Stimulated activated CD8-positive, alpha-beta memory T cell treated with anti-CD3 and anti-CD28 coated beads, Interleukin-4, amount 100 ng/mL, for 48 hours (primary cell): ENCODE data around the gene IL1A.

Experiments used
- DNase-seq: peaks from one replicate; pipeline ENCODE4 v3.0.0-alpha.2; 2020

Gene IL1A

GRCh38 chr2:112791019-112791418 is 6.7 kb upstream of the IL1A start:
- no peak for DNase-seq

DNA sequence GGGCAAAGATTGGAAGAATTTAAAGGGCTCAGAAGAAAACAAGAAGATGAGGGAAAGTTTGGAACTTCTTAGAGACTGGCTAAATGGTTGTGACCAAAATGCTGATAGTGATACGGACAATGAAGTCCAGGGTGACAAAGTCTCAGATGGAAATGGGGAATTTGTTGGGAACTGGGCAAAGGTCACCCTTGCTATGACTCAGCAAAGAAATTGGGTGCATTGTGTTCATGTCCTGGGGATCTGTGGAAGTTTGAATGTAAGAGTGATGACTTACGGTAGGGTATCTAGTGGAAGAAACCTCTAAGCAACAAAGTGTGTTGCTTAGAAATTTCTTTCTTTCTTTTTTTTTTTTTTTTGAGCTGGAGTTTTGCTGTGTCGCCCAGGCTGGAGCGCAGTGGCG is 6.0 kb upstream of the IL1A start:
- DNase-seq: no peak

DNA sequence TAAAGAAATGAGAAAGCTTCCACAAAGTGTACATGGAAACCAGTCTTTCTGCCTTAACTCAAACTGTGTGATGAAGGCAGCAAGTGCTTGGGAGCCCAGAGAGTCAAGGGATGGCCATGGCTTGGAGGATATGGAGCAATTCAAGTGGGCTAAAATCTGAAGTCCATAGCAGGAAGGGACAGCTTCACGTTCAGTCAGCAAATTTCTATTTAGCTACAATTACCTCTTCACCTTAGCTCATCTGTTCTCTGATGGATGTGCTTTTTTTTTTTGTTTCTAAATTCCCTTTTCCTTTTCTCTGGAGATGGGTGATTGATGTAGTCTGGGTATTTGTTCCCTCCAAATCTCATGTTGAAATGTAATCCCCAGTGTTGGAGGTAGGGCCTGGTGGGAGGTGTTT is 4.9 kb upstream of the IL1A start:
- DNase-seq: no peak

DNA sequence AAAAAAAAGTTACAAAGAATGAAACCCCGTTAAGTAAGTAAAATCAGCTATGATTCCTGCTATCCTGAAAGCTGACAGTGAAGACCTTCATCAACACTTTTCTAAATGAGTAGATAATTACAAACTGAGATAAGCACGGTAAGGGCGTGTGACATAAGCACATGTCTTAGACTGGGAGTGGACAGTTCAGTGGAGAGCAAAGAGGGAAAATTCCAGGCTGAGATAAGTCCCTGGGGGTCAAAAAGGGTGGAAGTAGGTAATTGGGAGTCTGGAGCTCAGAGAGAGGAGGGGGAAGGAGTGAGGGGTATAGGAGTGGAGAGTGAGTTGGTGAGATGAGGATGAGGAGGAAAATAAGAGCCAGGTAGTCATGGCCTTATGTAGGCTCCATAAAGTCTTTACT is 4.4 kb upstream of the IL1A start:
- no peak for DNase-seq

GRCh38 chr2:112787729-112788393 is 3.6 kb upstream of the IL1A start:
- DNase-seq: no peak

DNA sequence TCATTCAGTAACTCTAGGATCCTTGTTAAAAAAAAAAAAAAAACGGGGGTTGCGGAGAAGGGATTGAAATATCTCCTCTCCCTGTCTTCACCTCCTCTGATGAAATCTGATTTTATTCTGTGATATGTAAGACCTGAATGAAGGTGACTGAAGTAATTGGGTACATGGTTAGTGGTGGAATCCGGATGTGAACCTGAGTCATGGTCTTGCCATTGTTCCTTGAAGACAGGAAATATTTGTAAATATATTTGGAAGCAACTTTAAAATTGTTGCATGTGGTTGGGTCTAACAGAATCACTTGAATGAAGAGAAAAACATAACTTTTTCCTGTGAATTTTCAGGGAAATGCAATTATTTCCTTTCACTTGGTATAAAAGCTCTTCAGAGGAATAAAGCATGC is 3.0 kb upstream of the IL1A start:
- no peak for DNase-seq

GRCh38 chr2:112783187-112783714 is 1.0 kb downstream of the IL1A start:
- DNase-seq: no peak

GRCh38 chr2:112782234-112782799 is 2.0 kb downstream of the IL1A start:
- DNase-seq: no peak

DNA sequence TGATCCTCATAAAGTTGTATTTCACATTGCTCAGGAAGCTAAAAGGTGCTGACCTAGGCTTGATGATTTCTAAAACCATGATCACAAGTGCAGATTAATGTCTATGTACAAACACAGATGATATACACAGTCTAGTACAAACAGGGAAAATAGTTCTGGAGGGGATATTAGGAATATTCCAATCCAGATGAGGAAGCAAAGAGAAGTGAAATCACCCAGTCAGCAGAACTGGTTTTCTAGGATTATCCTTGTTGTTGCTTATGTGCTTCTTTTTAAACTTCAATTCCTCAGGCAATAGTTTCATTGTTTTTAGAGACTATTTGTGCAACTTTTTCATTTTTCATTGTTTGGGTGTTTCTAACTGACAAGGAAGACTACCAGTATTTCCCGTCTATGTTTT is 4.7 kb downstream of the IL1A start:
- no peak for DNase-seq

- no peak for DNase-seq
Measured at GRCh38 chr2:112777036-112777435, 7.3 kb downstream of the IL1A start.

- no peak for DNase-seq
Measured at GRCh38 chr2:112776113-112776512, 8.2 kb downstream of the IL1A start.

DNA sequence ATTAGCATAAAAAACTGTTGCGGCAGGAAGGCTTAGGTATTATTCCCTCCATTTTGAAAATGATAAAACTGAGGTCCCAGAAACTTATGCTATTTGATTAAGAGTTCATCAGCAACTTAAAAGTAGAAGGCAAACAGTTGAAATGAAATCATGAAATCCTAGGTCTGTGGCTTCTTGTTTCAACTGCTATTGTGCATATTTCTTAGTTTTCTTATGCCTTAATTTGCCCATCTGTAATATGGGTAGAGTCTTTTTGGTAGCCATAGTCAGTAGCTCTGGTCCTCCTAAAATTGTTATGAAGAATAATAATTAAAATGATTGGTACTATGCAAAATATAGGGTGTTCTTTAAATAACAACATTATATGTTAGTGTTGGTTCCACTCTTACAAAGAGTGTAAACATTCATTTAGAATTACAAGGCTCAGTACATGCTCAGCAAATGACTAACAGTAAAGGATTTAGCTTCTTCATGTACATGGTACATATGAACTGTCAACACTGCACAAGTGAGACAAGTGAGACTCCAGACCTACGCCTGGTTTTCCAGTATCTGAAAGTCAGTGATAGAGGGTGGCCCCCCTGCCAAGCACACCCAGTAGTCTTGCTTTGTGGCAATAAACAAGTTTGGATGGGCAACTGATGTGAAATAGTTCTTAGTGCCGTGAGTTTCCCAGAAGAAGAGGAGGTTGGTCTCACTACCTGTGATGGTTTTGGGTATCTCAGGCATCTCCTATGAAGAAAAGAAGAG is 9.6 kb downstream of the IL1A start:
- DNase-seq: no peak

DNA sequence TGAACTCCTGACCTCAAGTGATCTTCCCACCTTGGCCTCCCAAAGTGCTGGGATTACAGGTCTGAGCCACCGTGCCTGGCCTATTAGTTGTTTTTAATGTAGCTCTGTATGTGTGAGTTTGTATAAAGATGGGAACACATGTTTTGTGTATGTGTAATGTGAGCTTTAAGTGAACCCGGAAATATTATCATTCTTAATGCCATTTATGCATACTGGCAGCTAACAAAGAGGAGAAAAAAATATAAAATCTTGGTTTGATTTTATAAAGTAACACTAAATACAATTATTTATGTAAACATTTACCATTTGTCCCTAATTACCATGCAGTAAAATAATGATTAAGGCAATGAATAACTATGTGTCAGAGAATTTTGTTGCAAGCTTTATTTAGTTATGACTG is 10.7 kb downstream of the IL1A start:
- DNase-seq: no peak

GRCh38 chr2:112772911-112773475 is 11.3 kb downstream of the IL1A start:
- no peak for DNase-seq

GRCh38 chr2:112772322-112772721 is 12.0 kb downstream of the IL1A start:
- DNase-seq: no peak

DNA sequence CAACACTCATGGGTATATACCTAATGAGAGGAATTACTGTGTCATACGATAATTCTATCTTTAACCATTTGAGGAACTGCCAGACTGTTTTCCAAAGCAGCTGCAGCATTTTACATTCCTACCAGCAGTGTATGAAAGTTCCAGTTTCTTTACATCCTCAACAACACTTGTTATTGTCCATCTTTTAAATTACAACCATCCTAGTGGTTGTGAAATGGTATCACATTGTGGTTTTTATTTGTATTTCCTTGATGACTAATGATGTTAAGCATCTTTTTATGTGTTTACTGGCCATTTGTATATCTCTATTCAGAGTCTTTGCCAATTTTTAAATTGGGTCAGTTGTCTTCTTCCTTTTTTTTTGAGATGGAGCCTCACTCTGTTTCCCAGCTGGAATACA is 15.9 kb downstream of the IL1A start:
- no peak for DNase-seq

DNA sequence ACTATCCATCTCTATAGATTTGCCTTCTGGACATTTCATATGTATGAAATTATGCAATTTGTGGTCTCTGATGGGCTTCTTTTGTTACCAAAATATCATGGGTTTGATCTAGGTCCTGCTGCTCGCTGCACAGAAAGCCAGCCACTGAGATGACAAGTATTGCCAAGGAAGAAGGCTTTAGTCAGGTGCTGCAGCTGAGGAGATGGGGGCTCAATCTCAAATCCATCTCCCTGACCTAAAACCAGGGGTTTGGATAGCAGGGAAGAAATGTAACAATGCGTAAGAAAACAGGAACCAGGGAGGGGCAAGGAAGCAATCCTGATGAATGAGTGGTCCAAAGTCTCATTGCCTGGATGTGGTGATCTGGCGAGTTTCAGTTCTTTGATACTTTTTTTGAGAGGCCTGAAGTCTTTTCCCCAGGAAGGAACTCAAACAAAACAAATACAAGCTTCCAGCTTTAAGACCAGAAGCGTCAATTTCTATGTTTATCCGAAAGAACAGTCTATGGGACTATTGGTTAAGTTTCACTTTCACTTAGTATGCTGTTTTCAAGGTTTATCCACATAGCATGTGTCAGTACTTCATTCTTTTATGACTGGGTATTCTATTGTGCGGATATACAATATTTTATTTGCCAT is 16.5 kb downstream of the IL1A start:
- no peak for DNase-seq

DNA sequence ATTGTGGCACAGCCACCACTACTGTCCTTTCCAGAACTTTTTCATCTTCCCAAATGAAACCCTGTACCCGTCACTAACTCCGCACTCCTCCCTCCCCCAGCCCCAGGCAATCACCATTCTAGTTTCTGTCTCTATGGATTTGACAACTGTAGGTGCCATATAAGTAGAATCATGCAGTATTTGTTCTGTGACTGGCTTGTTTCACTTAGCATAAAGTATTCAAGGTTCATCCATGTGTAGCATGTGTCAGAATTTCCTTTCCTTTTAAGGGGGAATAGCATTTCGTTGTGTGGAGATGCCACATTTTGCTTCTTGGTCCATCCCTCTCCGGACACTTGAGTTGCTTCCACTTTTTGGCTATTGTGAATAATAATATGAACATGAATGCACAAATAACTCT is 19.0 kb downstream of the IL1A start:
- no peak for DNase-seq

DNA sequence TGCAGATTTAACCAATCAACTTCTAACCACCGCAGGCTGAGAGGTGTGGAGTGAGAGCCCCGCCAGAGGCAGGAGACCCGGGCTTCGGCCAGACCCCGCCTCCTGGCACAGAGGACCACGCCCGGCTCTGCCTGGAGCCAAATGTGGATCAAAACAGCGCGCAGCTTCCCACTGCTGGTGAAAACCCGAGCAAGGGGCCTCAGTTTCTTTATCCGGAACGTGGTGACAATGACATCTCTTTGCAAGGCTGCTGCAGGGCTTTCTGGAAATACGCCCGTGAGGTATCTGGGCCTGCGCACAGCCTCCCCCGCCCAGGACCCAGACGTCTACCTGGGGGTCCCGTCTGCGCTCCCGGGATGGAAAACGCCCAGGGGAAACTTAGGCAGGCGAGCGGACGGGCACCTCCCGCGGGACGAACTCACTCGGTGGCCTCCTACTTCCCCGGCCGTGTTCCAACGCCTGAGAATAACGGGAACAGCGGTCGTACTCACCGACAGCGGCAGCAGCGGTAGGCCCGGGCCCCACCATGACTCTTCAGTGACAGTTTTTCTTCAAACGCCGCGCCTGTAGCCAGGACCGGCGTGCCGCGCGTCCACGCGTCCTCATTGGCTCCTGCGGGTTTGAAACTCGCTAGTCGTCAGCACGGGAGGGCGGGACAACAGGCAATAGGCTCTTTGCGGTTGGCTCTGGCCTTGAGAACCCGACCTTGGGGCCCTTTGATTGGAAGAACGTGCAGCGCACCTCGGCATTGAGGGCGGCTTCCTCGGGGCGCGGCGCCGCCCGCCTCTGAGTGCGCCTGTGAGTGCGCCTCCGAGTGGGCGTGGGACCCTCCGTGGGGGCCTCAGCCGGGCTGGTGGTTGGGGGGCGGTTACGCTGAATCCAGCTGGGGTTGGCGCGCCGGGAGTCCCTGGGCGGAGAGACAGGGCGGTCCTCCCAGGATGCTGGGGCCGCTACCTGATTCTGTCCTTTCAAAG is 19.9 kb downstream of the IL1A start, which contains the start of gene CKAP2L:
Gene CKAP2L, minus strand, starts transcription at position 539 of the 974 bp plus-strand sequence. Its CDS starts 11 bp downstream, at position 528.
- DNase-seq: peak; percentile 96

DNA sequence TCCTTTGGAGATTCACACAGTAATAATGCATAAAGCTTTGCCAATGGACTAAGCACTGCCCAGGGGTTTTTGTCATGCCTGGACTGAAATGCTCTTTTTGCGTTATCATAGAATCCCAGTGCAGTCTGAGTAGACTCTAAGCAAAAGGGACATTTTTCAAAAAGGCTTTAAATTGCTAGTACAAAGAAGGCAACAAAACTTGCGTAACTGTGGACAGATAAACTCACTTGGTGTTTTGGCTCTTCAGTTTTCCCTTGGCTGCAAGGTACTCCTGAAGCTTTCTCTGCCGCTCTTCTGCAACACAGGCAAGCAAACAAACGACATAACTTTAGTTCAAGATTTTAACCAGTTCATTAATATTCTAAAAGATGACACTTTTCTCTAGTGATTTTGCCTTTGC is 22.0 kb downstream of the IL1A start:
- DNase-seq: no peak

- DNase-seq: no peak
Measured at GRCh38 chr2:112760149-112760548, 24.1 kb downstream of the IL1A start.

- no peak for DNase-seq
Measured at GRCh38 chr2:112758711-112759110, 25.6 kb downstream of the IL1A start.
